GM12874 (cell line): Measurements from ENCODE around the gene RBM41.

Source experiments
- TF ChIP-seq, protein P1 (sequence below): IDR thresholded peaks from 2 replicates; pipeline ENCODE4 v1.5.1; 2011; ENCODE audit warnings: low read depth, mild to moderate bottlenecking, control low read depth, low read length, moderate library complexity; ENCODE audit not compliant: insufficient read depth

The RBM41 gene

DNA sequence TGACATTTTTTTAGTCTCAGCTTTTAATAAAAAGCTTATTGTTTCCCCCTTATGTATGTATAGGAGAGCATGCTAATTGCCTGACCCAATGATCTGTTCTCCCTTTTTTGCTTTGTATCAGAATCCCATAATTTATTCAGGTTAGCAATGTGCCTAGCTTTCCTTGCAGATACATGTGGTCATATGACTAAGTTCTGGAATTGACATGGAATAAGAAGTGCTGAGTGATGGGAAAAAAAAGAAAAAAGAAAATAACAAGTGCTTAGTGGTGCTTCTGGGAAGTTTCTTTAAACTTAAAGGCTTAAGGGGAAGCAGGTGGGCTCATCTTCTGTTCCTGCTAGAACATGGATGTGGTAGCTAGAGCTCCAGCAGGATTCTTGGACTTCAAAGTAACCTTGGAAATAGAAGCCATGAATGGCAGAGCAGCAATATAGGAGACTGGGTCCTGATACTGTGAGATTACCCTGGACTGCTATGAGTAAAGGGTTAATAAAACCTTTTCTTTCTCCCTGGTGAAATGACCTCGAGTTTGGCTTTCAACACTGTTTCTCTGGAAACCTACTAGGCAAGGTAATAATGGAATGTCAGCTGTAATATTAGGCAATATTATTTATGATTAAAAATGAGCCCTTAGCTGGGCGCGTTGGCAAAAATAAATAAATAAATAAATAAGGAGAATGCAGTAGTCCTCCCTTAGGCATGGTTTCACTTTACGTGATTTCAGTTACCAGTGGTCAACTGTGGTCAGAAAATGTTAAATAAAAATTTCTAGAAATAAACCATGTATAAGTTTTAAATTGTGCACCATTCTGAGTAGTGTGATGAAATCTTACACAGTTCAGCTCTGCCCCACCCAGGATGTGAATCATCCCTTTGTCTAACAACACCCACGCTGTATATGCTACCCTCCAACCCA lies 16.7 kb upstream of the RBM41 start:
- TF ChIP-seq, protein P1, sequence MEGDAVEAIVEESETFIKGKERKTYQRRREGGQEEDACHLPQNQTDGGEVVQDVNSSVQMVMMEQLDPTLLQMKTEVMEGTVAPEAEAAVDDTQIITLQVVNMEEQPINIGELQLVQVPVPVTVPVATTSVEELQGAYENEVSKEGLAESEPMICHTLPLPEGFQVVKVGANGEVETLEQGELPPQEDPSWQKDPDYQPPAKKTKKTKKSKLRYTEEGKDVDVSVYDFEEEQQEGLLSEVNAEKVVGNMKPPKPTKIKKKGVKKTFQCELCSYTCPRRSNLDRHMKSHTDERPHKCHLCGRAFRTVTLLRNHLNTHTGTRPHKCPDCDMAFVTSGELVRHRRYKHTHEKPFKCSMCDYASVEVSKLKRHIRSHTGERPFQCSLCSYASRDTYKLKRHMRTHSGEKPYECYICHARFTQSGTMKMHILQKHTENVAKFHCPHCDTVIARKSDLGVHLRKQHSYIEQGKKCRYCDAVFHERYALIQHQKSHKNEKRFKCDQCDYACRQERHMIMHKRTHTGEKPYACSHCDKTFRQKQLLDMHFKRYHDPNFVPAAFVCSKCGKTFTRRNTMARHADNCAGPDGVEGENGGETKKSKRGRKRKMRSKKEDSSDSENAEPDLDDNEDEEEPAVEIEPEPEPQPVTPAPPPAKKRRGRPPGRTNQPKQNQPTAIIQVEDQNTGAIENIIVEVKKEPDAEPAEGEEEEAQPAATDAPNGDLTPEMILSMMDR = no peak

DNA sequence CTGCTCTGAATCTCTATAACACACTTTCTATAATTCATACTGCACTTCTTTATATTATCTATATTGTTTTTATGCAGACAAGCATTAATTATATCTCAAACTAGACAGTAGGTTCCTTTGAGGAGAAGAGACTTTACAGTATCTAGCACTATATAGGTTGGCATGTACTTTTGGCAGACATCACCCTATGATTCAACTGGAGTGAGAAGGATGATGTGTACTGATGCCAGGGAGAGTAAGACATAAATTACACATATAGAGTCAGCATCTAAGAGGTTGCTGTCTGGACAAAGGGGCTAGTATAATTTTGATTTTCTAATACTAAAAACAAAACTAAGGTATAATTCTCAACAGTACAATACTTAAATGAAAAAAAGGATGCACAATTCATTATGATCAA lies 5.1 kb upstream of the RBM41 start:
- TF ChIP-seq, protein P1 = no peak

DNA sequence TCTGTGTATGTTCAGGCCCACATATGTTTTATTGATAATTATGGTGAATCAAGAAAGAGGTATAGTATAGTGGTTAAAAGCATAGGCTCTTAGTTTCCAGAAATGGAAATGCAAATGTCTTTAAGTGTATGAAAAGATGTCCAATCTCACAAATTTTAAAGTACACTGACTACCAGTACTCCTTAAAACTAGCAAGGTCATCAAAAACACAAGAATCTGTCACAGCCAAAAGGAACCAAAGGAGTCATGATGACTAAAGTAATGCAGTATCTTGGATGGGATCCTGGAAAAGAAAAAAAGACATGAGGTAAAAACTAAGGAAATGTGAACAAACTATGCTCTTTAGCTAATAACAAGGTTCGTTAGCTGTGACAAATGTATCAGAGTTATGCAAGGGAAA lies 661 bp upstream of the RBM41 start:
- TF ChIP-seq, protein P1 = no peak

DNA sequence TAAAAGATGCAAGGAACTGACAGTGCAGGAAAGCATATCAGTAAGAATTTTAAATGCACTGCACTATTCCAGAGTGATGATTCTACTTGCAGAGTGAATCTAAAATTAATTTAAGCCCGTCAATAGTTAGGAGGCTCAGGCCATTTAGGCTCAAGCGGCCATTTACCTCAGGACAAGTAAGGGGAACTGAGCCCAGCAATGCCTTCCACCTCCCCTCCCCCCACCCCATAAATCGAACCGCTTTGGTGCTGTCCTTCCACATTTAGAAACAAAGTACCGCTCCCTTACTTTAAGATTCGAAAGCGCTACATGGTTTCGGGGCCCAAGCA lies 665 bp downstream of the RBM41 start:
- TF ChIP-seq, protein P1 = no peak

DNA sequence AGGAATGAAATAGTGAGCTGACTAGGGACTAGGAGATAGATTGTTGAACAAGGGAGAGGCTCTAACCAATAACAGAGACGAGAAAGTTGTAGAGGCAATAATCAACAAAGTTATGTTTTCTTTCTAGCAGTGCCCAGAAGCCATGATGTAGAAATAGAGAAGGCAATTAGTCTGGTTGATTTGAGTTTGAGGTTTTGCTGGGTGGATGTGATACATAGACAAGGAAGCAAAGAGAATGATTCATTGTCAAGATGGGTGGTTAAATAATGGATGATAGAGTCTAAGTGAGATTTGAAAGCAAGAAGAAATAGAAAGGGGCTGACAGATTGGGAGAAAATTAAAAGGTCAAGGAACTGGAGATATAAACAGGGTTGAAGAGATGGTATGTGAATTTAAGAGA lies 11.2 kb downstream of the RBM41 start:
- TF ChIP-seq, protein P1 = no peak

DNA sequence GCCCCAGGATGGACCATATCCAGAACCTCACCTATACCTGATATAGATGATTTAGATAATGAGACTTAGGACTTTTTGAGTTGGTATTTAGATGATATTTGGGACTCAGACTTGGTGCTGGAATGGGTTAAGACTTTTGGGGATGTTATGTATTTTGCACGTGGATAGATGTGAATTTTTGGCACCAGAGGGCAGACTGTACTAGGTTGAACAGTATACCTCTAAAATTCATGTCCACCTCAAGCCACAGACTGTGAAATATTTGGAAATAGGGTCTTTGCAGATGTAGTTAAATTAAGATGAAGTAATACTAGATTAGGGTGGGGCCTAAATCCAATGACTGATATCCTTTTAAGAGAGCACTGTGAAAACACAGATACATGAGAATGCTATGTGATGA lies 15.6 kb downstream of the RBM41 start:
- TF ChIP-seq, protein P1 = no peak

DNA sequence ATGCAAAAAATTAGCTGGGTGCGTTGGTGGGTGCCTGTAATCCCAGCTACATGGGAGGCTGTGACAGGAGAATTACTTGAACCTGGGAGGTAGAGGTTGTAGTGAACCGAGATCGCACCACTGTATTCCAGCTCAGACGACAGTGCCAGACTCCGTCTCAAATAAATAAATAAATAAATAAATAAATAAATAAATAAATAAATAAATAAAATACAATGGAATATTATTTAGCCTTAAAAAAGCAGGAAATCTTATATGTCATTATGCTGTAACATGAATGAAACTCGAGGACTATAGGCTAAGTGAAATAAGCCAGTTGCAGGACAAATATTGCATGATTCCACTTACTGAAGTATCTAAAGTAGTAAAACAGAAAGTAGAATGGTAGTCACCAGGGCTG lies 42.5 kb downstream of the RBM41 start:
- TF ChIP-seq, protein P1 = no peak
